ENCODE data around the gene DONSON. TPM values are rescaled to one million over a fixed set of nuclear protein-coding genes. Genes with fewer than 3 reads are reported as not detected.

DONSON gene
- total RNA-seq, 6 experiments from 2014 or later, result 14.7 to 32.0 (median 28.6) TPM

GRCh38 chr21:33540711-33541104 lies 47.8 kb downstream of the DONSON start:
- Mint-ChIP-seq H3K36me3 (ENCODE audit: low read depth) (peaks cover 40% of the 10 kb centered on the region), H3K27ac (peak overlapping the region; percentile 100)
- TF ChIP-seq CTCF (IDR thresholded peaks at IDR 0.05), result no peak

GRCh38 chr21:33539616-33540015 lies 48.9 kb downstream of the DONSON start:
- H3K4me1 Mint-ChIP-seq (ENCODE audit: low read depth), result peaks cover 17% of the 10 kb centered on the region
- H3K36me3 Mint-ChIP-seq (ENCODE audit: low read depth), result peaks cover 40% of the 10 kb centered on the region
- H3K27ac Mint-ChIP-seq, result no peak overlapping the region
- TF ChIP-seq CTCF (IDR thresholded peaks at IDR 0.05), result no peak
- H3K4me3 Mint-ChIP-seq, result no peak overlapping the region
- H3K9me3 Mint-ChIP-seq, result no peaks in the 10 kb centered on the region
- H3K27me3 Mint-ChIP-seq (ENCODE audit: insufficient read depth), result peaks cover 1% of the 10 kb centered on the region; the same call in 1 of the 2 replicates
- no peak for DNase-seq

More at GRCh38 chr21:33540711-33541104, 47.8 kb downstream of the DONSON start:
- Mint-ChIP-seq H3K9me3 (no peaks in the 10 kb centered on the region), H3K27me3 (ENCODE audit: insufficient read depth) (peaks cover 1% of the 10 kb centered on the region; the same call in 1 of the 2 replicates), H3K4me1 (ENCODE audit: low read depth) (peaks cover 23% of the 10 kb centered on the region), H3K4me3 (peak overlapping the region; percentile 98)
- DNase-seq, result no peak

- H3K4me3 Mint-ChIP-seq, result no peak overlapping the region
- no peak for TF ChIP-seq CTCF (IDR thresholded peaks at IDR 0.05)
- H3K36me3 Mint-ChIP-seq (ENCODE audit: low read depth), result peaks cover 34% of the 10 kb centered on the region
- H3K9me3 Mint-ChIP-seq, result no peaks in the 10 kb centered on the region
- no peaks in the 10 kb centered on the region for H3K27me3 Mint-ChIP-seq (ENCODE audit: insufficient read depth)
- H3K4me1 Mint-ChIP-seq (ENCODE audit: low read depth), result peaks cover 17% of the 10 kb centered on the region
- no peak for DNase-seq
- no peak overlapping the region for H3K27ac Mint-ChIP-seq
Measured at GRCh38 chr21:33537212-33537611, 51.3 kb downstream of the DONSON start.

GRCh38 chr21:33531007-33531406 lies 57.5 kb downstream of the DONSON start:
- no peaks in the 10 kb centered on the region for H3K4me1 Mint-ChIP-seq (ENCODE audit: low read depth)
- H3K4me3 Mint-ChIP-seq, result no peak overlapping the region
- H3K27ac Mint-ChIP-seq, result no peak overlapping the region
- no peak for TF ChIP-seq CTCF (IDR thresholded peaks at IDR 0.05)
- no peak for DNase-seq
- no peaks in the 10 kb centered on the region; the same call in 1 of the 2 replicates for H3K27me3 Mint-ChIP-seq (ENCODE audit: insufficient read depth)
- H3K36me3 Mint-ChIP-seq (ENCODE audit: low read depth), result peaks cover 25% of the 10 kb centered on the region
- H3K9me3 Mint-ChIP-seq, result no peaks in the 10 kb centered on the region

Other genes starting within 250 kb of the DONSON start
- gene IFNGR2, start 185.3 kb downstream of the DONSON start, total RNA-seq (2021; fragmentation: NEBNext Ultra II Directional; extraction: Animal tissue kit (Norgen Biotek cat#: 25700)), result 10 to 100 TPM; 51.2 to 68.6 (median 64.2) TPM
- 10 to 100 TPM; 22.9 to 30.3 (median 24.5) TPM for gene TMEM50B, start 108.7 kb downstream of the DONSON start, total RNA-seq (2021; fragmentation: NEBNext Ultra II Directional; extraction: Animal tissue kit (Norgen Biotek cat#: 25700))
- gene DNAJC28, start 97.0 kb downstream of the DONSON start, total RNA-seq (2021; fragmentation: NEBNext Ultra II Directional; extraction: Animal tissue kit (Norgen Biotek cat#: 25700)), result 1 to 10 TPM in 5 of 6 experiments, under 1 TPM in 1; 0.91 to 2.2 (median 1.2) TPM
- gene GART, start 46.6 kb downstream of the DONSON start, total RNA-seq (2021; fragmentation: NEBNext Ultra II Directional; extraction: Animal tissue kit (Norgen Biotek cat#: 25700)), result 10 to 100 TPM; 72.6 to 87.5 (median 80.2) TPM
- gene SON, start 45.6 kb downstream of the DONSON start, total RNA-seq (2021; fragmentation: NEBNext Ultra II Directional; extraction: Animal tissue kit (Norgen Biotek cat#: 25700)), result 100 to 1,000 TPM; 193 to 233 (median 219) TPM
- 10 to 100 TPM; 28.0 to 32.8 (median 30.2) TPM for gene CRYZL1, start 53.1 kb upstream of the DONSON start, total RNA-seq (2021; fragmentation: NEBNext Ultra II Directional; extraction: Animal tissue kit (Norgen Biotek cat#: 25700))
- gene ITSN1, start 53.8 kb upstream of the DONSON start, total RNA-seq (2021; fragmentation: NEBNext Ultra II Directional; extraction: Animal tissue kit (Norgen Biotek cat#: 25700)), result 10 to 100 TPM; 47.7 to 54.8 (median 54.0) TPM

Measured in HFFc6 (cell line).